Testis (tissue), 3 donors: ENCODE measurements around the gene RUSF1. TPM values are rescaled to one million over a fixed set of nuclear protein-coding genes. Genes with fewer than 3 reads are reported as not detected.

Experiments used
- DNase-seq: peaks from one replicate; pipeline ENCODE4 v3.0.0-alpha.2; 2019
- H3K27ac ChIP-seq, 2 donors: fragments of 200-600 bp; sonication (generic); one replicate each; pipeline ENCODE4 v1.5.1; 2019
- H3K27me3 ChIP-seq: fragments of 200-600 bp; sonication (generic); one replicate; pipeline ENCODE4 v1.5.1; 2019
- H3K36me3 ChIP-seq: fragments of 200-600 bp; sonication (generic); one replicate; pipeline ENCODE4 v1.5.1; 2017; ENCODE audit warnings: low read depth; ENCODE audit errors: missing control alignments
- H3K4me1 ChIP-seq: fragments of 200-600 bp; sonication (generic); one replicate; pipeline ENCODE4 v1.5.1; 2019
- H3K4me3 ChIP-seq, 2 donors: fragments of 200-600 bp; sonication (generic); one replicate each; pipeline ENCODE4 v1.5.1; 2017 to 2019
- H3K9me3 ChIP-seq: fragments of 200-600 bp; sonication (generic); one replicate; pipeline ENCODE4 v1.5.1; 2017
- POLR2A ChIP-seq: fragments of 450-650 bp; IDR thresholded peaks from one replicate; pipeline ENCODE4 v1.6.1; 2017; ENCODE audit warnings: antibody characterized with exemption, mild to moderate bottlenecking, moderate library complexity
- WGBS, 2 donors: methylation state at CpG; one replicate each; pipeline ENCODE4 v1.1.5; 2018; 5-methylcytosine and 5-hydroxymethylcytosine counted together
- intact Hi-C: fragments of 100-400 bp; cut with DNase I; formaldehyde crosslinking; loops from one replicate; pipeline ENCODE4 v1.15.1; 2023; ENCODE audit warnings: low total_unique reads
- polyA plus RNA-seq: library from polyadenylated mRNA; stranded (reverse); fragments of 350-450 nt; fragmentation: Illumina TruSeq; extraction: RNeasy Lipid Tissue Mini Kit (QIAGEN cat#74804); gene quantifications from one replicate; pipeline ENCODE4 v1.2.3, GENCODE V29; 2014; ENCODE audit warnings: low read depth, low replicate concordance; ENCODE audit not compliant: insufficient read depth
- total RNA-seq, 2 donors: library from RNA; depleted of rRNA; stranded (reverse); fragments of >200 nt; gene quantifications; one replicate each; pipeline ENCODE4 v1.2.3, GENCODE V29; 2016
- TF ChIP-seq, protein P1 (sequence below), 3 experiments: fragments of 450-650 bp in 2 of 3; fragments of 200-600 bp in 1 of 3; sonication (generic) in 1 of 3; IDR thresholded peaks; one replicate each; pipeline ENCODE4 v1.5.1; 2016 to 2019; ENCODE audit warnings: antibody characterized with exemption in 3 of 3, mild to moderate bottlenecking in 2 of 3, moderate library complexity in 1 of 3

RUSF1 gene
- total and polyA plus RNA-seq, 3 donors from 2014 or later: 75.8 to 124 (median 102) TPM

DNA sequence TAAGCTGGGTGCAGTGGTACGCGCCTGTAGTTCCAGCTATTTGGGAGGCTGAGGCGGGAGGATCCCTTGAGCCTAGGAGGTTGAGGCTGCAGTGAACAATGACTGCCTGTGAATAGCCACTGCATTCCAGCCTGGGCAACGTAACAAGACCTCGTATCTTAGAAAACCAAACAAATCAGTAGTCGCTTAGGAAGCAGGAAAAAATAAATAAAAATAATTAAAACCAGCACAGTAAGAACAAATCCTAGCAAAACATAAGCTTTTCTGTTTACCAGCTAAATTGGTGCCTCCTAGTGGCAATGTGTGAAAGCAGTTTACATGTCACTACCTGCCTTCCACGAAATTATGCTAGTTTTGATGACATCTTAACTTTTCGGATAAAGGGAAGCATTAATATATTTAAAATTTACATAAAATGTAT is 47.6 kb downstream of the RUSF1 start:
- intact Hi-C loops: no loop called here
- H3K4me3 ChIP-seq: peak overlapping the region in 1 of 2 donors; percentile 76
- no peak for DNase-seq

DNA sequence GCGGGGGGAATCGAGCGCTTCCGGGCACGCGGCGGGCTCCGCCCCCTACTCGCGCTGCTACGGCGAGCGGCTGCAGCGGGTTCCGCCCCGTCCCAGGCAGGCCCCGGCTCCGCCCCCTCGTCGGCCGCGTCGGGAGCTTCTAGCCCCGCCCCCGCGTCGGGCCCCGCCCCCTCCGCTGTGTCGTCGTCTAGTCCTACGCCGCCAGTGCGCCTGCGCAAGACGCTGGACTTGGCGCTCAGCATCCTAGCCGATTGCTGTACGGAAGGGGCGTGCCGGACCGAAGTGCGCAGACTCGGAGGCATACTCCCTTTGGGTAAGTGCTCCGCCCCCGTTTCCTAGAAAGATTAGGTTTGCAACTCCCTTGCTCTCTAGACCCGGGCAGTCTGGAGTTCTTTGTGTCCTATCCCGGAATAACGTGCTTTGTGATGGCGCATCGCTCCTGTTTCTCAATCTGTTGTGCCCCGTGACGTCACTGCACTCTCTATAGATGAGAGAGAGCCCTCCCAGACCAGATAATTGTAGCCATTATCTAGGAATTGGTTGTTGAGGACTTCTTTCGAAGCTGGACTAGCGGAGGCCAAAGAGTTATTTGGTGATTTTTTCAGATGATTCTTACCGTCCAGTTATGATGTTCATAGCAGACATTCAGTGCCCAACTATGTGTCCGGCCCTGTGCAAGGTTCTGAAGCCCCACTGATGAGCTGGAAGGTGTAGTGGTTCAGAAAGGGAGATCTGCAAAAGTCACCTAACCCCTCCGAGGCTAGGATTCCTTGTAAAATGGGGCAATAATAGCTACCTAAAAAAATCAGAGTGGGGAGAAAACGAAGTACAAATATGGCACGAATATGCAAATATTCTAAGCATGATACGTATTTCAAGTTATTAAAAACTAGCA is 48.3 kb downstream of the RUSF1 start:
- no peaks in the 10 kb centered on the region for H3K36me3 ChIP-seq
- H3K27ac ChIP-seq: peak overlapping the region; percentile 98 to 100
- H3K4me1 ChIP-seq: peaks cover 36% of the 10 kb centered on the region
- TF ChIP-seq POLR2A: no peak
- TF ChIP-seq, protein P1, sequence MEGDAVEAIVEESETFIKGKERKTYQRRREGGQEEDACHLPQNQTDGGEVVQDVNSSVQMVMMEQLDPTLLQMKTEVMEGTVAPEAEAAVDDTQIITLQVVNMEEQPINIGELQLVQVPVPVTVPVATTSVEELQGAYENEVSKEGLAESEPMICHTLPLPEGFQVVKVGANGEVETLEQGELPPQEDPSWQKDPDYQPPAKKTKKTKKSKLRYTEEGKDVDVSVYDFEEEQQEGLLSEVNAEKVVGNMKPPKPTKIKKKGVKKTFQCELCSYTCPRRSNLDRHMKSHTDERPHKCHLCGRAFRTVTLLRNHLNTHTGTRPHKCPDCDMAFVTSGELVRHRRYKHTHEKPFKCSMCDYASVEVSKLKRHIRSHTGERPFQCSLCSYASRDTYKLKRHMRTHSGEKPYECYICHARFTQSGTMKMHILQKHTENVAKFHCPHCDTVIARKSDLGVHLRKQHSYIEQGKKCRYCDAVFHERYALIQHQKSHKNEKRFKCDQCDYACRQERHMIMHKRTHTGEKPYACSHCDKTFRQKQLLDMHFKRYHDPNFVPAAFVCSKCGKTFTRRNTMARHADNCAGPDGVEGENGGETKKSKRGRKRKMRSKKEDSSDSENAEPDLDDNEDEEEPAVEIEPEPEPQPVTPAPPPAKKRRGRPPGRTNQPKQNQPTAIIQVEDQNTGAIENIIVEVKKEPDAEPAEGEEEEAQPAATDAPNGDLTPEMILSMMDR (IDR thresholded peaks at IDR 0.05): no peak
- 2 to 3% methylated on average over 15 to 28 of the region's 61 CpGs for WGBS, 2 donors
- peak; percentile 100 for DNase-seq
- H3K4me3 ChIP-seq: peak overlapping the region; percentile 76 to 89
- intact Hi-C loops: no loop called here
- no peaks in the 10 kb centered on the region for H3K9me3 ChIP-seq
- H3K27me3 ChIP-seq: no peaks in the 10 kb centered on the region

More for the DNA sequence above, 47.6 kb downstream of the RUSF1 start:
- 24 to 33% methylated on average over 8 of the region's 8 CpGs for WGBS, 2 donors
- H3K9me3 ChIP-seq: no peaks in the 10 kb centered on the region
- H3K36me3 ChIP-seq: no peaks in the 10 kb centered on the region
- H3K4me1 ChIP-seq: peaks cover 31% of the 10 kb centered on the region
- H3K27me3 ChIP-seq: no peaks in the 10 kb centered on the region
- H3K27ac ChIP-seq: peak overlapping the region in 1 of 2 donors; percentile 100
- no peak for TF ChIP-seq POLR2A
- TF ChIP-seq, protein P1 (IDR thresholded peaks at IDR 0.05): peak; percentile 29 to 59 (median 48)

DNA sequence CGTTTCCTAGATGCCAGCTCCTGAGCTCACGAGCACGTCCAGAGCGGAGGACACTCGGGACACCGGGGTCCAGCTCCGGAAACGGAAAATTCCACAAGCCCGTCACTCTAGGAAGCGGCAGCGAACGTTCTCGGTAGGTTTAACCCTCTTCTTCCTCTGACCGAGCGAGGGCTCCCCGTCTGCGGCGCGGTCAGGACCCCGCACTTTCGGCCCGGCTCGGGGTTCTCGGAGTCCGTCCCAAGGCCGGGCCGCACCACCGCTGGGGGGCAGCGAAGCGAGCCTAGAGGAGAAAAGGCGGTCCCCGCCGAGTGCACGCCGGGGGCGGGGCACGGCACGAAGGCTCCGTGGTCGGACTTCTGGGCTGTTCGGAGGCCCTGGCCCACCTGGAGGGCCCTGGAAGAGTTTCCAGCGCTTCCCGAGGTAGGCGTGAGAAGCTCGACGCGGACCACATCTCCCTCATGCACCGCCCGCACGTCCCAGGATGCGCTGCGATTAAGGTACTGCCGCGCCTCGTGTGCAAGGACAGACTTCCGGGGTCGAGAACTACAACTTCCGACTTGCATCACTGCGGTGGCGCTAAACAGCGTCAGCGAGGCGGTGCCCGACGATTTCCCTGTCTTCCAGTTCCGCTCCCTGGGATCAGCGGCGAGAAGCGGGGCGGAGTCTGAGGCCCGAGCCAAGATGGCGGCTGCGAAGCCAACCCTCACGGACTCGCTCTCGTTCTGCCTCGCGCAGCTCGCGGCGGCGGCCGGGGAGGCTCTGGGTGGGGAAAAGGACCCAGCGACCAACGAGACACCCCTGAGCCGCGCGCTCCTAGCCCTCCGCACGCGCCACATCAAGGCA is 49.1 kb downstream of the RUSF1 start, which contains the start of gene ARMC5:
ARMC5 (plus strand) TSS at position 658 of the 843 bp plus-strand sequence; CDS start at position 682, 24 bp downstream.
- peak within 1 kb of the TSS; percentile 98 to 100 for H3K27ac ChIP-seq
- H3K4me3 ChIP-seq: peak within 1 kb of the TSS; percentile 76 to 89
- TF ChIP-seq, protein P1 (IDR thresholded peaks at IDR 0.05): peak; percentile 33 to 52 (median 43)
- TF ChIP-seq POLR2A: peak; percentile 22
- 0% methylated on average over 2 to 68 of the region's 91 CpGs for WGBS, 2 donors
- no peaks in the 10 kb centered on the region for H3K27me3 ChIP-seq
- DNase-seq: peak; percentile 98
- intact Hi-C loops: no loop called here
- H3K9me3 ChIP-seq: no peaks in the 10 kb centered on the region
- H3K4me1 ChIP-seq: peaks cover 38% of the 10 kb centered on the region
- no peaks in the 10 kb centered on the region for H3K36me3 ChIP-seq

DNA sequence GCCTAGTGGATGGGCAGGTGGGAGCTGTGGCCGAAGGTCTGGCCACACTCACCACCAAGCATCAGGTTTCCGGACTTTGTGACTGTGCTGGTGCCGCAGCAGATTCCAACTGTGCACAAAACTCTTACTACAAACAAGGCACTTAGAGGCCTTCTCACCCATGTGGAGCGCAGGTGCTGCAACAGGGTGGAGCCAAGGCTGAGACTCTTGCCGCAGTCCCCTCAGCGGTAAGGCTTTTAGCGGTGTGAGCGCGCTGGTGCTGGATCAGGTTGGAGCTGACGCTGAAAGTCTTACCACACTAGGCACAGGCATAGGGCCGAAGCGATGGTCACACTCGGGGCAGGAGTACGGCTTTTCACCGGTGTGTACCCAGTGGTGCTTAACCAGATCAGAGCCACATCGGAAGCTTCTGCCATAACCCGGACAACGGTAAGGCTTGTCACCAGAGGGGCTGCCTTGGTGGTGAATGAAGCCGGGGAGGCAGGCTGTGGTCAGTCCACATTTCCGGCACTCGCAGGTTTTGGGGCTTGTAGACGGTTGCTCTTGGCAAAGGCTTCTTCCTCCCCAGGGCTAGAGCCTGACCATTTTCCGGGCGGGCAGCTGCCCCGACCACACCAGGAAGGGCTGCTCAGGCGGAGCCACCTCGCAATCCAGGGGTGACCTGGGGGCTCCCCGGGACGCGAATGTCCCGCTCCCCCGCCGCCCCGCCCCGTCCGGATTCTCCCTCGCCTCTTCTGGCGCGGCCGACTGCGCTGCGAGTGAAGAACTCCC is 49.9 kb downstream of the RUSF1 start:
- Histone ChIP-seq H3K27me3 (no peaks in the 10 kb centered on the region), H3K4me1 (peaks cover 46% of the 10 kb centered on the region), H3K27ac (peak overlapping the region; percentile 98 to 100), H3K36me3 (no peaks in the 10 kb centered on the region), H3K4me3 (peak overlapping the region; percentile 76 to 89), H3K9me3 (no peaks in the 10 kb centered on the region)
- DNase-seq: peak; percentile 51
- no peak for TF ChIP-seq POLR2A
- TF ChIP-seq, protein P1 (IDR thresholded peaks at IDR 0.05): no peak
- WGBS, 2 donors: 3% methylated on average over 29 of the region's 42 CpGs; no CpG with 5 or more reads in 1 of the 2 donors
- intact Hi-C loops: no loop called here
